HG03342 (cell line): ENCODE measurements around the gene LAMC1.

ENCODE experiments used
- ATAC-seq: cut with Tn5 transposase; IDR thresholded peaks from one replicate; pipeline ENCODE4 v1.9.1; 2021; ENCODE audit warnings: mild to moderate bottlenecking, moderate library complexity; ENCODE audit not compliant: unreplicated experiment

Gene LAMC1

DNA sequence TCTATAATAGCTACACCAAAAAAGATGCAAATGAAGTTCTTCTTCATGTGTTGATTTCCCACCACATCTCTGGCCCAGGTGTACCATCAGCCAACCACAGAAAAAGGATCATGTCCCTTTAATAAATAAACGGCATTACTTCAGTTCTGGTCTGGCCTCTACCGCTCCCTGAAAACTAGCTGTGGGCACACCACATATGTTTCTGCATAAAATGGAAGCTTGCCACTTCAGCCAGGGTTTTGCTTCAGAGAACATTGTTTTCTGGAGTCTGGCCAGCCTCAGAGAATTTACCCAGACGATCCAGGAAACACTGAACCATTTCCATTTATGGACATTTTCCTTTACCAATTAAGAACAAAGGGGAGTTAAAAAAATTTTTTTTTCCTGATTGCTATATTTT is 157.0 kb downstream of the LAMC1 start:
- ATAC-seq: no peak

DNA sequence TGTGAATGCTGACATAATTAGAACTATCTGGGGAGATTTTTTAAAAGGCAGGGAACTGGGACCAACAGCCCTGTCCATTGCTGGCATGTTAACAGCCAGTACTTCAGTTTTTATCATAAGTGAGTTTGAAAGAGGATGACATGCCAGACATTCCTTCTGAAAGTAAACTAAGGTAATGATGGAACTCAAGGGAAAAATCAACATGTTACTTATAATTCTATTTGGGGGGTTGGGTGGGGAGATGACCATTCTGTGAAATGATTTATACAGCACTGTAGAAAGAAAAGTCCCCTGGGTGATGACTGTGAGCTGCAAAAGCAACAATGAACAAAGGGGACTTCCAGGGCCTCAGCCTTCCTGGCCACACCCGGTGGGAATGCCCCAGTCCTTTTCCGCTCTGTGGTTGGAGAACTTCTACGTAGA is 157.4 kb downstream of the LAMC1 start:
- ATAC-seq: peak; percentile 77

- ATAC-seq: no peak
Observed at GRCh38 chr1:183185941-183186490, 162.8 kb downstream of the LAMC1 start, which contains the start of gene LAMC2. Gene LAMC2, plus strand, starts transcription at chr1:183186264. Its CDS starts 89 bp downstream, at chr1:183186353.

DNA sequence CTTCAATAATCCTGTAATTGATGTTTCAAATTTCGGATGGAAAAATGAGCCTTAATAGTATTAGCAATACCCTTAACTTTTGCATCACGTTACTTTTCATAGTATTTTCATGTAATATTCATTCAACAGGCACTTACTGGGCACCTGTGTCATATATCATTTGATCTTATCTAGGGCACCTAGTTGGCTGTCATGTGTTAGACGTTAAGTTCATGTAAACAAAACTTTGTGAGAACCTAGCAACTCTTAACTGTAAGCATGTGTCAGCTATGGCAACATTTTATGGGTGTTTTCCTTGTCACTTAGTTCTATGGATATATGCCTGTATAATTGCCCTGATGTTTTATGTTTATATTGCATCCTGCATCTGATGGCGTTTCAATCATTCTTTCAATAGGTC is 163.6 kb downstream of the LAMC1 start:
- ATAC-seq: no peak

- no peak for ATAC-seq
Observed at GRCh38 chr1:183188240-183188639, 165.0 kb downstream of the LAMC1 start.

DNA sequence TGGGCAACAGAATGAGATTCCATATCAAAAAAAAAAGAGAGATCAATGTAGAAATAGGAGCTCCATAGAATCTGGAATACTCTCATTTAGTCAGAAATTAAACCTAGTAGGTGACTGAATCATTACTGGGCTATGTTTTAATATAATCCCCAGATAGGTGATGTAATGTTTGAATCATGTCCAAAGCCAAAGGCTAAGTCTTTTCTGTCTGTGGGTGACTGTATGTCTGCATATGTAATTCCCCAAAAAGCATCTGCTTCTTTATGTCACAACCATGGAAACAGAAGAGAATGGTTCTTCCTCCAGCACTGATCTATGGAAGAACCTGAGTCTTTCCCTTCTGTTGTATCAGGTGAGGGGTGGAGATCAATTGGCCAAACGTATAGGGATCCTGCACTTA is 168.6 kb downstream of the LAMC1 start:
- no peak for ATAC-seq

GRCh38 chr1:183193963-183194525 is 170.8 kb downstream of the LAMC1 start:
- no peak for ATAC-seq

- ATAC-seq: peak; percentile 94
Observed at GRCh38 chr1:183194527-183195141, 171.4 kb downstream of the LAMC1 start.

DNA sequence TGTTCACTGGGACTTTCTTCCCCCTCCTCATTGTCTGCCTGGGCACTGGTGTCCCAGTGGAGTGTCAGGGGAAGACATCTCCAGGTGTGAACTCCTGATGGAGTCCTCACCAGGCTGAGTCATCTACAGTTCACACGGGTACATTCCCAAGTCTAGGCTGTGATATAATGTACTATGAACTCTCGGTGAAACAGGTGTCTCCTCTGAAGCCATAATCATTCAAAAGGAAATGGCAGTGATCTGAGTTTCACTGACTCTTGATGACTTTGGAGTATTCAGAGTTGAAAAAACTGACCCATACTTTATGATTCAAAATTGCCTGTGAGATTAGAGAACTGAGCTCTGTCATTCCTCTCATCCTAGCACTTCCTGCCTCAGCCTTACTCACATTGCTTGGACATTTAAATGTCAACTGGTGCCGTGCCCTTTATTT is 171.9 kb downstream of the LAMC1 start:
- ATAC-seq: peak; percentile 47
